SU-DHL-6 (cell line): ENCODE measurements around the gene SLF2.
A peak's percentile ranks its signal among the peaks of the same experiment; 100 is the strongest.

Source experiments
- H2AFZ ChIP-seq: fragments of 200-600 bp; sonication (generic); 2 replicates; pipeline ENCODE4 v1.6.1; 2014; ENCODE audit warnings: low read depth, mild to moderate bottlenecking, moderate library complexity, mixed read lengths, antibody characterized with exemption, low read length; ENCODE audit not compliant: severe bottlenecking
- H3F3A ChIP-seq: fragments of 200-600 bp; shearing (Covaris generic); 2 replicates; pipeline ENCODE4 v1.6.0; 2016; ENCODE audit warnings: antibody characterized with exemption, mild to moderate bottlenecking; ENCODE audit not compliant: insufficient read depth
- H3K27ac ChIP-seq: fragments of 200-600 bp; sonication (generic); 2 replicates; pipeline ENCODE4 v1.5.1; 2016; ENCODE audit warnings: low read depth, mild to moderate bottlenecking, low read length, moderate library complexity, mixed read lengths
- H3K27me3 ChIP-seq: fragments of 200-600 bp; sonication (generic), shearing (Covaris generic); 2 replicates; pipeline ENCODE4 v1.6.0; 2014; ENCODE audit warnings: mild to moderate bottlenecking, low read length
- H3K36me3 ChIP-seq: fragments of 200-600 bp; sonication (generic); 2 replicates; pipeline ENCODE4 v1.6.1; 2014; ENCODE audit warnings: mild to moderate bottlenecking, low read length, mixed read lengths
- H3K4me2 ChIP-seq: fragments of 300-600, 200-600 bp; shearing (Covaris generic), sonication (generic); 2 replicates; pipeline ENCODE4 v1.6.0; 2014; ENCODE audit warnings: low read length, low read depth, mild to moderate bottlenecking; ENCODE audit not compliant: poor library complexity, severe bottlenecking
- H3K4me3 ChIP-seq: fragments of 200-600 bp; sonication (generic); 2 replicates; pipeline ENCODE4 v1.5.1; 2014; ENCODE audit warnings: antibody characterized with exemption, low read length, mild to moderate bottlenecking, mixed read lengths; ENCODE audit not compliant: insufficient read depth, poor library complexity, severe bottlenecking
- H3K79me2 ChIP-seq: fragments of 200-600 bp; sonication (generic); 2 replicates; pipeline ENCODE4 v1.6.1; 2014; ENCODE audit warnings: mild to moderate bottlenecking, low read length, moderate library complexity; ENCODE audit not compliant: insufficient read depth
- H3K9ac ChIP-seq: fragments of 200-600 bp; sonication (generic); 2 replicates; pipeline ENCODE4 v1.7.0; 2014; ENCODE audit warnings: mild to moderate bottlenecking, low read length
- H3K9me2 ChIP-seq: fragments of 200-600 bp; sonication (generic); replicated peaks from 2 replicates; pipeline ENCODE4 v1.6.1; 2014; ENCODE audit warnings: low read length; ENCODE audit not compliant: insufficient read depth
- H3K9me3 ChIP-seq: fragments of 200-600 bp; sonication (generic); 2 replicates; pipeline ENCODE4 v1.6.1; 2014; ENCODE audit warnings: low read length, mixed read lengths; ENCODE audit not compliant: insufficient read depth
- H4K20me1 ChIP-seq: fragments of 200-600 bp; sonication (generic); 2 replicates; pipeline ENCODE4 v1.6.1; 2014; ENCODE audit warnings: low read depth, mild to moderate bottlenecking, antibody characterized with exemption, low read length, moderate library complexity, mixed read lengths
- EZH2phosphoT487 ChIP-seq: fragments of 200-600 bp; sonication (generic), shearing (Covaris generic); conservative IDR thresholded peaks from 2 replicates; pipeline ENCODE4 v1.6.1; 2018; ENCODE audit warnings: mild to moderate bottlenecking, antibody characterized with exemption, low read length, moderate library complexity, mixed read lengths
- TF ChIP-seq, protein P1 (sequence below): fragments of 200-600 bp; sonication (generic); IDR thresholded peaks from one replicate; pipeline ENCODE4 v1.5.1; 2017; ENCODE audit warnings: antibody characterized with exemption, mild to moderate bottlenecking, low read length, moderate library complexity; ENCODE audit not compliant: insufficient read depth, poor library complexity, severe bottlenecking

Gene SLF2

DNA sequence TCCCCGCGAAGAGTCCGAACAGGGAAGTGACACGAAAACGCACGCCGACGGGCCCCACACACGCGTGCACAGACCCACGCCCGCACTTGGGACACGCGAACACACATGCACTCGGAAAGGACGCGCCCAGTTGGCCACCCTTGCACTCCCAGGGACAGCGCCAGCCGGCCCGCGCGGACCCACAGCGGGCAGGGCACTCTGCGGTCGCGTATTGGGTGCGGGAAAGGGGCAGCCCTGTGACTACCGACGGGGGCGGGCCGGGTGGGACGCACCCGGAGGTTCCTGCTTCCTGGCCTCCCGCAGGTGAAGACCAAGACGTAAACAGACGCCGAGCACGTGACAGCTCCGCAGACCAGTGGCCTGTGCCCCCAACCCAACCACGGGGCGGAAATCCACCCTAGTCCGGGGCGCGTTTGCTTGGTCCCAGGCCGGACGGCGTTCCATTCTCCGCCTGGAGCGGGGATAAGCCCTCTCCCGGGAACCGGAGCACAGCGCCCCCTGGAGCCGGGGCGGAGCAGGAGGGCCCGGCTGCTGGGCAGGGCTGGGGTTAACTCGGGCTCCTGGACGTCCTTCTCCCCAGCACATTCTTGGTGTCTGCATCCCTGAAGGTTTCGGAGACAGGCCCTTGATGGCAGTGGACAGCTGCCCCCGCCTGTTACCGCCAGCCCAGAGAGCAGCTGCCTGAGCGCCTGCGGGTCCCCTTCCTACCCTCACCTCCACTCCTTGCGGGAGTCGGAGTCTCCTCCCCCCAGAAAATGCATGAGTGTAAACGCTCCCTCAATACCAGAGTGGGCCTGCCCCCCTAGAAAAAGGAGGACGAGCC lies 84.8 kb downstream of the SLF2 start:
- Histone ChIP-seq H3K9me2 (no peaks in the 10 kb centered on the region), H3K4me2 (peak overlapping the region; percentile 86), H3K27ac (peak overlapping the region; percentile 75), H3K9me3 (no peaks in the 10 kb centered on the region), H3K79me2 (no peaks in the 10 kb centered on the region), H3K9ac (peak overlapping the region; percentile 71), H3K27me3 (no peaks in the 10 kb centered on the region), H3K4me3 (peak overlapping the region; percentile 79), H2AFZ (peak overlapping the region; percentile 87), H3F3A (peaks cover 40% of the 10 kb centered on the region), H3K36me3 (no peaks in the 10 kb centered on the region), H4K20me1 (no peaks in the 10 kb centered on the region)
- TF ChIP-seq, protein P1, sequence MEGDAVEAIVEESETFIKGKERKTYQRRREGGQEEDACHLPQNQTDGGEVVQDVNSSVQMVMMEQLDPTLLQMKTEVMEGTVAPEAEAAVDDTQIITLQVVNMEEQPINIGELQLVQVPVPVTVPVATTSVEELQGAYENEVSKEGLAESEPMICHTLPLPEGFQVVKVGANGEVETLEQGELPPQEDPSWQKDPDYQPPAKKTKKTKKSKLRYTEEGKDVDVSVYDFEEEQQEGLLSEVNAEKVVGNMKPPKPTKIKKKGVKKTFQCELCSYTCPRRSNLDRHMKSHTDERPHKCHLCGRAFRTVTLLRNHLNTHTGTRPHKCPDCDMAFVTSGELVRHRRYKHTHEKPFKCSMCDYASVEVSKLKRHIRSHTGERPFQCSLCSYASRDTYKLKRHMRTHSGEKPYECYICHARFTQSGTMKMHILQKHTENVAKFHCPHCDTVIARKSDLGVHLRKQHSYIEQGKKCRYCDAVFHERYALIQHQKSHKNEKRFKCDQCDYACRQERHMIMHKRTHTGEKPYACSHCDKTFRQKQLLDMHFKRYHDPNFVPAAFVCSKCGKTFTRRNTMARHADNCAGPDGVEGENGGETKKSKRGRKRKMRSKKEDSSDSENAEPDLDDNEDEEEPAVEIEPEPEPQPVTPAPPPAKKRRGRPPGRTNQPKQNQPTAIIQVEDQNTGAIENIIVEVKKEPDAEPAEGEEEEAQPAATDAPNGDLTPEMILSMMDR, result peak; percentile 93
- no peak for TF ChIP-seq EZH2phosphoT487

DNA sequence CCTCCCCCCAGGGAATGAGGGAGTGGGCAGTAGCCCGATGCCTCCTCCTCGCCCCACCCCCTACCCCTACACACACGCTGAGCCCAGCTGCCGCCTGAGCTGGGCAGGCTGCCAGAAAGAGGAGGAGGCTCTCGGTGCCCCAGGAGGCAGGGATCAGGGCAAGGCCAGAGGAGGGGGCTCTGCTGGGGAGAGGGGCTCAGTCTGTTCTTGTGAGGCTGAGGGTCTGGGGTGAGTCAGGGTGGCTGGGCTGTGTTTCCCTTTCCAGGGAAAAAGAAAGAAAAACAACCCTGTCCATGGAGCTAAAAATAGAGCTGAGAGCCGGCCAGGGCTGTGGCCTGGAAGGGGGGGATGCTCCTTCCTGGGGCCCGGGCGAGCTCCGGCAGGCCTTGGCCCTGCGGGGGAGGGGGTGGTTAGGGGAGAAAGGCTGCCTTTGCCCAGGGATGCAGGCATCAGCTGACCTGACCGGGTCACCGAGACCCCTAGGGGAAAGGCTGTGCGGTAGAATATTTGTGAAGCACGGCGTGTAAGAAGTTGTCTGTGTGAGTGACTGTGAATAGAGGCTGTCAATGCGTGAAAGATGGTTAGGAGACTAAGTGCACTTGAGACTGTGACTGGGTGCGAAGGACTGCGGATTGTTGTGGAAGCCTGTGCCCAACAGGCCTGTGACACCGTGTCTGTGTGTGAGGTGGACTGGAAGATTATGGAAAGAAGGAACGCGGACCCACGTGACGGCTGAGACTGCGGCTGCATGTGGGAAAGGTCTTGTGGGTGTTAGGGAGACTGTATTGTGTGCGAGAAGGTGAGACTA lies 85.6 kb downstream of the SLF2 start:
- peak overlapping the region; percentile 87 for H2AFZ ChIP-seq
- peak overlapping the region; percentile 86 for H3K4me2 ChIP-seq
- H3K36me3 ChIP-seq, result no peaks in the 10 kb centered on the region
- peak overlapping the region; percentile 75 for H3K27ac ChIP-seq
- H4K20me1 ChIP-seq, result no peaks in the 10 kb centered on the region
- peak overlapping the region; percentile 79 for H3K4me3 ChIP-seq
- H3K9me3 ChIP-seq, result no peaks in the 10 kb centered on the region
- peak overlapping the region; percentile 71 for H3K9ac ChIP-seq
- peaks cover 40% of the 10 kb centered on the region for H3F3A ChIP-seq
- TF ChIP-seq, protein P1, result no peak
- no peak for TF ChIP-seq EZH2phosphoT487
- no peaks in the 10 kb centered on the region for H3K27me3 ChIP-seq
- H3K9me2 ChIP-seq, result no peaks in the 10 kb centered on the region
- no peaks in the 10 kb centered on the region for H3K79me2 ChIP-seq

DNA sequence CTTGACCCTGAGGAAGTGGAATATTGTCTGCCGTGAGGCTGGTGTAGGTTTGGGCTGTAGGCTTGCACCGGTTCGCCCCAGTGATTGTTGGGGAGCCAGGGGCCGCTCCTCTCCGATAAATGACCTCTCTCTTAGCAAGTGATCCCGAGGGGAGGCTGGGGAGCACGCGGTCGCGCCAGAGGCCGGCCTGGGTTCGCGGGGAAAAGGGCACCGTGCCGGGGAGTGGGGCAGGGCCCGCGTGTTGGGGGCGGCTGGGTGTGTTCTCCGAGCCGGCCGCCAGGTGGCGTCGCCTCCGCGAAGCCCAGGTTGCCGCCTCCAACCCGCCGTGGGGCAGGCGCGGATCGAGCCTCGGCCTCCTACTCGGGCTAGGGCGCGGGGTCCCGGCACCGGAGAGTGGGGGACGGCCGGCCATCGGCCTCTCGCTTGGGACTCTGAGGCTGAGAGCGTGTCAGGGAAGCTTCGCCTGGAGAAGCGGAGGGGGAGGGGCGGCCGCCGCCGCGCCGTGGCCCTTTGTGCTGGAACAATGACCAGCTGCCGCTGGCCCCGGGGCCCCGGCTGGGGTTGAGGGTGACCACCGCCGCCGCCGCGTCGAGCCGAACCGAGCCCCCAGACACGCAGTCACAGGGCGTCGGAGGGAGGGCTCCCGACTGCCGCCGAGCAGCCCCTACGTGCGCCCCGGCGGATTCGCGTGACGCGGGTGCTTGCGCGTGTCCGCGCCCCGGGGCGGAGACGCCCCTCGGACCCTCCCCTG lies 86.4 kb downstream of the SLF2 start:
- Histone ChIP-seq H3F3A (peaks cover 36% of the 10 kb centered on the region), H3K9ac (peak overlapping the region; percentile 71), H2AFZ (peak overlapping the region; percentile 46)

More for the DNA sequence above, 86.4 kb downstream of the SLF2 start:
- Histone ChIP-seq H3K27ac (peak overlapping the region; percentile 75), H3K27me3 (no peaks in the 10 kb centered on the region), H3K79me2 (no peaks in the 10 kb centered on the region), H3K9me3 (no peaks in the 10 kb centered on the region), H3K36me3 (no peaks in the 10 kb centered on the region), H4K20me1 (no peaks in the 10 kb centered on the region), H3K4me3 (peak overlapping the region; percentile 79), H3K9me2 (no peaks in the 10 kb centered on the region), H3K4me2 (peak overlapping the region; percentile 86)
- no peak for TF ChIP-seq EZH2phosphoT487
- TF ChIP-seq, protein P1, result peak; percentile 83
